NCI-H1105 treated with DMSO at 0.1 percent for 48 hours (cell line): ENCODE data around the gene LNX1.

ENCODE experiments used
- DNase-seq: peaks from one replicate; lab custom pipeline; 2025; lab: John Stamatoyannopoulos, UW

Gene LNX1

DNA sequence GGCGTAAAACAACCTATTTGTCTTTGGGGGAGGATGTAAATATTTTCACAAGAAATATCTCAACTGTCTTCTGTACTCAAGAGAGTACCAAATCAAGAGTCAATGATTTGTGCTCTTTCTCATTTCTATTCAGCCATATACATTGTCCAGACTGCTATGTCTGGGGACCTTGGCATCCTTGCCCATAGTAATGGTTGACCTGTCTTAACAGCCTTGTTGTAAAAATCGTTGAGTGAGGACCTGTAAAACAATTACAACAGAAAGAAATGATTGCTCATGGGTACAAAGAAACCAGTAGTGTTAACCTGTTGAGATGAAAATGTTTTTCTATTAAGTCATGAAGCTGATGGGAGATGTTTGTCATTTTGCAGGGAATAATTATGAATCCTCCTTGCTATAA, 56.6 kb downstream of the LNX1 start:
- no peak for DNase-seq

DNA sequence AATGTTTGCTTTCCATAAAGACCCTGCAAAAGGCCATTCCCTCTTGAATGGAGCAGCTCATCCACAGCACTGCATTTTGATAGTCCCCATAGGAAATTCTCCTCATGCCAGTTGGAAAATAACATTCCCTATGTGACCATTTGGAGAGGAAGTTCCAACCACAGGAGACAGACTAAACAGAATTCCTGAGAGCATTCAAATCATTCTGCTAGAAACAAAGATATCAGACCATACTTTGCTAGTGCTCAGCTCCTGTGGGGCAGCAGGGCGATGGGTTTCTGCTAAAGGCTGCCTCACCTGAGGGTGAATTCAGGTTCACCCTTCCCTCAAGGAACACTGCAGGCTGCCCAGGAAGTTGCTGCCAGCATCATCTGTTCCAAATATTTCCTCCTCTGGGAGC, 58.8 kb downstream of the LNX1 start:
- DNase-seq = no peak

DNA sequence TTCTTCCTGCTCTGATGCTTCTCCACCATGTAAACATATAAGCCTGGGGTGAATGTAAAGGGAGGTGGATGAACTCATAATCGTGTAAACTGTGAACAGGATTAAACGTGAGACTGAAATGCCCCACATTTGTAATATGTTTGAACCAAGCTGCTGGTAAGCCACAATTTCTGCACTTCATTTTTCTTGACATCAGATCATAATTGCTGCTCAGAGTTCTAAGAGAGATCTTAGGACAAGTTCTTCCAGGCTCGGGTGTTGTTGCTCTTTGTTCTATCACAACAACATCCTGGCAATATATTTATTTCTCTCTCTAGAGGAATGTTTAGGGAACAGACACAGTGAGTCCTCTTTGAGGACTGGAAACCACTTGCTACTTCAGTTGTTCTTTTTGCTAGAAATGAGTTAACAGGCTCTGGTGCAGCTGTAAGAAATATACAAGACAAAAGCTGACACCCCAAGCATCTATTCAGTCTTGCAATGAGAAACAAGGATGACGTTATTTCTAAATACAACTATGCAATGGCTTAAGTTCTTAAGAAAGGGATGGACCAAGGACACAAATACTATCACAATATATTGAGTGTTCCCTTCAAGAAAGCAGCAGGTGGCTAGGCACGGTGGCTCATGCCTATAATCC, 59.6 kb downstream of the LNX1 start:
- DNase-seq = no peak

DNA sequence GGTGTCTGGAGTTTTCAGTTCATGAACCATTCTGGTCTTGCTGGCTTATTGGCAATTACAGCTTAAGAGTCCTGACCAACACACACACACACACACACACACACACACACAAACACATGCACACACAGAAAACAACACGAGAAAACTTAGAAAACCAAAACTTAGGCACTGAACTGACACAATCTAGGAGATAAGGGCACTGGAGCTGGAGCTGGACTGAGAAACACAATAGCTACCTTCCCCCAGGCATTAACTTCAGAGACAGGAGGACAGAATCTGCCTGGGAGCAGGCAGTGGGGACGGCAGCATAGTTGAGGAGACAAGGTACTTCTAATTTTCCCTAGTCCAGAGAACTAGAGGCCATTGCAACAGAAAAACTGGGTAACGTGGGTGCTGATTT, 62.3 kb downstream of the LNX1 start:
- DNase-seq = no peak

DNA sequence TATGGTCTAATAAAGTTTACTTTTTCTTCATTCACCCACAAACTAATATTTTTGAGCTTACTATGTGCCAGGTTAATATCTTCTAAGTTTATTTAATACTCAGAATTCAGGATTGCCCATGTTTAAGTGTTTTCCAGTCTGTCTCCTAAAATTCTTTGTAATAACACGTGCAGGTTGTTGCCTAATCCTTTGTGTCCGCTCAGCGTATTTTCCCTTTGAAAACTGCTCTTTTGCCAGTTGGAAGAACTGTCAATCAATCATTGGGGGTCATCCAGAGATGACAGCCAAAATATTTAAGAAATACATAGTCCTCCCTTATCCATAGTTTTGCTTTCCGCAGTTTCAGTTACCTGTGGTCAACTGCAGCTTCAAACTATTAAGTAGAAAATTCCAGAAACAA, 63.4 kb downstream of the LNX1 start:
- DNase-seq = no peak

DNA sequence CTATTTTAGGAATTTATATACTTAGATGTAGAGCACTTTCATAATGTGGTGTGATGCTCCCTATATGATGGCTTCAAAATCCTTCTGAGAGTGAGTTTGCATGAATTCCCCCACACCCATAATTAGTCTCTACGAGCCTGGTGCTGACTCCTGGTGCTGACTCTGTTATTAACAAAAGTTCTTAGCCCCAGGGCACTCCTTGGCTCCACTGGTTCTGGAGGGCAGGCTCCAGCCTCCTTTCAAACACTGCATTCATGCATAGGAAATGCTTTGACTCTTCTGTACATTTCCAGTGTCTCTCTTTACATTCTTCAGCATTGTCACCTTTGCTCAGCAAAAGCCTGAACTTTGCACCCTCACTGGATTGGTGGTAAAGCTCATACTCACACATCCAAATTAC, 64.0 kb downstream of the LNX1 start:
- no peak for DNase-seq

DNA sequence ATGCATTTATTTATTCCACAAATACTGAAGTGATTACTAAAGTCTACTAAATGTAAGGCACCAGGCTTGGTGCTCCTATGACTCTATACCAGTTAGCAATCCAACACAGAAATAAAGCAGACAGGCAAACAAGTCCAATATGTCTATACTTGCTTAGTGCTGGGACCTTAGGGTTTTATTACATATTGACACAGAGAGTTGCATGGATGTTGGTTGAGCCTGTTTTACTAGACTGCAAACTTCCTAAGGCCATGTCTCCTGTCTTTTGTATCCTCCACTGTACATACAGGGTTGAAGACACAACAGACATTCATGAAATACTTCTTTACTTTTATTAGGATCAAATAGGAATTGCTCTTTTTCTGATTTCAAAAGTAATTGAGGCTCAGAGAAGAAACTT, 69.0 kb downstream of the LNX1 start:
- no peak for DNase-seq

DNA sequence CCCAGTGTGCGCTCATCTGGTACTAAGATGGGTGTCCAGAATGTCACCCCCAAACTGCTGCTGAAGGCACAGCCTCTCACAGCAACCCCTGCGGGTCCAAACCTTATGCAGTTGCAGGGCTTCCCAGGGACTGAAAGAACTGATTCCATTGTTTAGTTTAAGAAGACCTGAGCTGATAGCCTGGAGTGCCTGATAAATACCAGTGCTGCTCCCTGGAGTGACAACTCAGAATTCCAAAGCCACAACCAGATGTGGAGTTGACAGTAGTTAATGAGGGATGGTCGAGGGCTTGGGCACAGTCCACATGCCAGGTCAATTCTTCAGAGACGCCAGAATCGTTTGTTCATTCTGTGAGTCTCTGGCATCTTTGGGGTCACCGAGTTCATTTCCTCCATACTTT, 71.2 kb downstream of the LNX1 start:
- DNase-seq = no peak

DNA sequence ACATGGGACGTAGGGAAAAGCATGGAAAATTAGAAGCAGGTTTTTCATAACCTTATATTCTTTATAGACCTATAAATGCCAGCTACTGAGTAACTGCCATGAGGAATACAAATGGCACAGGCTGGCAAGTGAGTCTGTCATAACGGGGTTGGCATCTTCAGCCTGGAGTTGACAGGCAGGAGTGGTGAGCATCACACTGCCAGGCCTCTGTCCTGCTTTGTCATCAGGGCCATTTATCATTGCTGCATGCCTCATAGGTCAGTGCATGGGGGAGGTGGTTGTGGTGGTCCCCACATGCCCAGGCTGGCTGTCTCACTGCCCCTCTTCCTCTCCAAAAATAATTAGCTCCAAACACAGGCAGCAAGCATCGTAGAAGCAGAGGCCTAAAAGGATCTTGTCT, 72.5 kb downstream of the LNX1 start:
- no peak for DNase-seq

DNA sequence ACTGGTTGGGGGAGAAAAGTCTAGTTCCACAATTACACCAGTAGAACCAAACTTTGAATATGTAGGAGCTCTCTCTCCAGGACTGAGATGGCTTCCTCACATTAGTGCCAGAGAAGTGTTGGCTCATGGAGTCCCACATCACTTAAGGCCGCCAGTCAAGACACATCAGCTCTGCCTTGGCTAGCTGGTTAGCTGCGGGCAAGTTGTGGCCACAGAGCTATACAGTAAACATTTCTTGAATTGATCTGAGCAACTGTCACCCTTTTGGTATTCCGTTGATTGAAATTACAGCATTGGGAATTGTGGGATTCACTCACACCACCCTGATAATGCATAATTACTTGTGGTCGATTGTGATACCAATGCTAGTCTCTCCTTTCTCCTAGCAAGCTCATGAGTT, 76.2 kb downstream of the LNX1 start:
- DNase-seq = no peak

DNA sequence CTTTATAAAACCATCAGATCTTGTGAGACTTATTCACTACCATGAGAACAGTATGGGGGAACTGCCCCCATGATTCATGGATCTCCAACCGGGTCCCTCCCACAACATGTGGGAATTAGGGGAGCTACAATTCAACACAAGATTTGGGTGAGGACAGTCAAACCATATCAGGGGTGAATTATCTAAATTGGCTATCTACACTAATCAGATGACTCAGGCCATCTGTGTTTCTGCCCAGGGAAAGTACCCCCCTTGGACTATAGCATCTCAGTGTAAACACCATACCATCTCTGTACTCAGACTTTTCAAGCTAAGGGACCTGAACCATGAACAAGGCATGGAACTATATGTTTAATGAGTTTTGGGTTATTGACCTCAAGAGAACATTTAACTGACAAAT, 76.8 kb downstream of the LNX1 start:
- DNase-seq = no peak

DNA sequence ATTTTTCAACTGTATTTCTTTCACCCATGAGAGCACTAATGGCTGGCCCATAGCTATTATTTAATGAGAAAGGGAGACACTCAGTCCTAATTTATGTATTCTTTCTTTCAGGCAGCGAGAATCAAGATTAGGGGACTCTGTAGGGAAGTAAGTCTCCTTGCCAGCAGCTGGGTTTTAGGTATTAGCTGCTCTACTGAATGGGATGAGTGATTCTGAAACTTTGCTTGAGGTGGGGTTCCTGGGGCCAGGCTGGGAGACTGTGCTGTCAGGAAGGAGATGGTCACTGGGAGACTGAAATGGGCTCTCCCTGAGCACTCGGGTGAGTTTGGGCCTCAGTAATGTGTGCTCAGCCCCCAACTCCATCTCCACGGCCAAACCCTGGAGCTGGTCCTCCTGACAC, 78.7 kb downstream of the LNX1 start:
- no peak for DNase-seq

DNA sequence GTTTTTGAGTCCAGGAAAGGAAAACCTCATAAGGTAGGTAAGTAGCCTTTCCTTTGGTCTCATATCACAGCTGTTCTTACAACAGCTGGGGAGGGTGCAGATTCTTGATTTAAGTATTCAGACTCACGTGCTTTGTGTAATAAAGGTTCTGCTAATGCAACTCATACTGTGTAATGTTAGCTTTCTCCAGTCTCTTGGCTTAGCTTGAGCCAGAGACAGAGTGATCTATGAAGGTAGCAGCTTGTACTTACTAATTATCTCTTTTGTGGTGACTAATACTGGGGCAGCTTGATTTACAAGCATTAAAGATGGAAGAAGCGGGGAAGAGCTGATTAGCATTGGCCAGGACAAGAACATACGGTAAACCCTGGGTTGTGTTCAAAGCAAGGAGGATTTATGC, 80.3 kb downstream of the LNX1 start:
- no peak for DNase-seq

DNA sequence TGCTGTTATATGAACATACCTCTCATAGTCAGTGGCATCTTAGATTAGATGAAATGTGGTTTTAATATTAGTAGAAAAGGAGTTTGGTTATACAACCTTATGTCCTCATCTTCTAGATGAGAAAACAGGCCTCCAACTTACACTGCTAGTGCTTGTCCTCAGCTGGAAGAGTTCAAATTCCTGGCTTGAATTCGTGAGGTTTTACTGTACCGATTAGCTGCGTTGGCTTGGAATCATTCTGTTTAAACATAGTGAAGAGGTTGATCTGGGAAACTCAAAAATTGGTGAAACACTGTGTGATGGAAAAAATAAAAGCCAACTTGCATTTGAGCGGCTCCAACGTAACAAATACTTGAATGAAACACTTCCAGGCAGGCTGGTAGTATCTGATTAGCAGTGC, 81.0 kb downstream of the LNX1 start:
- DNase-seq = no peak

DNA sequence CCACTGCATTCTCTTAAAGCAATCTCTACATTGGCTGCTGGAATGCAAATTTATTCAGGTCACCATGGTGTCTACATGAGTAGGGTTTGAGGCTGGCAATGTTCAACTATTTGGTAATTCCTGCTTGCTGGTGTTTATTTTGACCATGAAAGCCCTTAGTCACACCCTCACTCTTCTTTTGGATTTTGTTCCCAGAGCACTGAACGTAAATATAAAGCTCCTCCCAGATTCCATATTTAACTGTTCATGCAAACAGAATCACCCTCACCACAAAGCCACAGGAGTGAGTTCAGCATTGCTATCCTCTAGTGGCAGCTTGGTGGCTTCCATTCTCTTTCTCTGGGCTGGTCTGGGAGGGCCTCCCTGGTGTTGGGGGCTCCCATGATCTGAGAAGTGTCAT, 82.8 kb downstream of the LNX1 start:
- no peak for DNase-seq

DNA sequence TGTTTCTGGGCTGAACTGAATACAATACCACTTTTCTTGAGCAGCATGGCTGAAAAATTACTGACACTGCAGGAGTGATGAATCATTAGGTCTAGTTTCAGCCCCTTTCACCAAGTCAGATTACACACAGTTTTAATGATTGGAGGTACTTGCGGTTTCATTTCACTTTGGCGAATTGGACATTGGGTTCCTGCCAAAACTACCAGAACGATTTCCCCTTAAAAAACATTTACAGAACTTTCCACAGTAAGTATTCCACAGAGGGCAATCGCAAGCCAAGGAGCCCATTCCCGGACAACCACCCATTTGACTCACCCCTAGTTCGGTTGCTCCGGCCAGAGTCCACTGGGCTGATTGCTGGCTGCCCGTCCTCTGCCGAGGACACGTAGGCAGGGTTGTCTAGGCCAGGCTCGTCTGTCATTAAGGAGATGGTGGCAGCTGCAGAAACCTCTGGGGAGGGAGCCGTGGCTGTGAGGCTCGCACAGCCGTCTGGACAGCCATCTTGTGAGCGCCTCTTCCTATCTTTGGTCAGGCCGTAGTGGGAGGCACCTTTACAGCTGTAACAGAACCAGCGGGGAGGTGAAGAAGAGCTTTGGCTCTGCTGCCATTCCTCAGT, 83.5 kb downstream of the LNX1 start:
- DNase-seq = peak; percentile 66

DNA sequence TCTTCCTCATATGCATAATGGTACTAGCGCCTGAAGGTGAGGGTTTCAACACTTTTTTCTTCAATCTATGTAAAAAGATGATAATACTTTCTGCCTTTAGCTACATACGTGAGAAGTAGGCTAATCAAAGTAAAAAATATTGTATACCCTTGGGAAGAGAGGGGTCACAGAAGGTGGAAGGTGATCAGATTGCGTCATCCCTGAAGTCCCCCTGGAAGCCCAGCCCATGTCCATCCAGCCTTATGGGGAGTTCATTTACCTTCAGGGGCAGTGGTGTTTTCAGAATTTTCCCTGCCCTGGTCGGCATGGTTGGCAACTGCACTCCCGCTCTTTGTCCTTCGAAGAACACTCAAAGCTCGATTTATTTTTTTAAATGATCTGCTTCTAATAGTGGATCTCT, 84.2 kb downstream of the LNX1 start:
- no peak for DNase-seq

DNA sequence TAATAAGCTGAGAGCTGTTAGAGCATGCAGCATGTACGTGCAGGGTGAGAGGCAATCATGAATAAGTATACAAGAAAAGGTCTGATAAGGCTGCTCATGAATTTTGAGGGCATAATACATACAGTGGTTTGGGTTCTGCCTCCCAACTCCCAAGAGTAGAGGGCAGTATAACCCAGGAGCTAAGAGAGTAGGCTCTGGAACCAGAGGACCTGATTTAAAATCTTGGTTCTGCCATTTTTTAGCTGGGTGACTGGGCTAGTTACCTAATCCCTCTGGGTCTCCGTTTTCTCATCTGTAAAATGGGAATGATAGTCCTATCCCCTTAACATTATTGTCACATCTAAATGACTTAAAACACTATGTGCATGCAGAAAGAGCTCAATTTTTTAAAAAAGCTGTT, 85.3 kb downstream of the LNX1 start:
- no peak for DNase-seq

DNA sequence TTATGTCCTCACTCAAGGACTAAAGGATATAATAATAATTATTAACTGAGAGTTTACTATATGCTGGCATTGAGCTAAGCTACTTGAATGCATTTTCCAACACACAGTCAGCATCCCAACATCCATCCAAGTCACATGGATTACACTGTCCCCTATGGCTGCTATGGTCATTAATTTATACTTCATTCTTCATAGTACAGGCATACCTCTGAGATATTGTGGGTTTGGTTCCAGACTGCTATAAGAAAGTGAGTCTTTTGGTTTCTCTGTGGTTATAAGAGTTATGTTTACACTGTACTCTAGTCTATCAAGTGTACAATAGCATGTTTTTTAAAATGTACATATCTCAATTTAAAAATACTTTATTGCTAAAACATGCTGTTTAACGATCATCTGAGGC, 89.2 kb downstream of the LNX1 start:
- DNase-seq = no peak

DNA sequence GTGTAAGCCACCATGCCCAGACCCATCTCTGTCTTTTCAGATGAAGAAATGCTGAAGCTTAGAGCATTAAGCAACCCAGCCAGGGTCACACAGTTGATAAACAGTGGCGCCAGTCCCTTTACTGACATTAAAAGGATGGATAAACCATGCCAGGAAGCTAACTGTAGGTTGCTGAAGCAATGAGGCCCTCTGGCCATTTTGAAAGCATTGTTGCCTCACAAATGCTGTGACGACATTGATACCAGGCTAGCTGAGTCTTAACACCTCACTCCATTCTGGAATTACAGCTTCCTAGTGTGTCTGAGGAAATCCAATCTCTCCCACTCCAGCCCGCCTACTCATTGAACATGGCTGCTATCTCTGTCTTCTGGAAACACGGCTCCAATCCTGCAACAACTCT, 89.7 kb downstream of the LNX1 start:
- DNase-seq = no peak

DNA sequence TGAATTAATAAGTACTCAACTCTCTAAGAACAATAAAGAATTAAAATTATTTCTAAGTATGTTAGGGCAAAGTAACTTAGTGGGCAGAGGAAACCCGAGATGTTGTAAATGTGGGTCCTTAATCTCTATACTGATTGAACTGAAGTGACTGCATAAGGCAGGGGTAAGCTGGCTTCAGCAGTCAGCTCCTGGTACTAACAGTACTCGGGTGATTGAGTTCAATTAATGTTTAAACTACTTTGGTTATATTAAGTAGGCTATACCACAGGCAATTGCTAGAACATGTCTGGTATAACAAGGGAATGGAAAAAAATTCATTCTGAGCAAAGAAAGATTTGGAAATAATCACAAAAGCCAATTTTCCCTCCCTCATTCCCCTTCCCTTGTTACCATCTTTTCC, 90.7 kb downstream of the LNX1 start:
- DNase-seq = no peak

DNA sequence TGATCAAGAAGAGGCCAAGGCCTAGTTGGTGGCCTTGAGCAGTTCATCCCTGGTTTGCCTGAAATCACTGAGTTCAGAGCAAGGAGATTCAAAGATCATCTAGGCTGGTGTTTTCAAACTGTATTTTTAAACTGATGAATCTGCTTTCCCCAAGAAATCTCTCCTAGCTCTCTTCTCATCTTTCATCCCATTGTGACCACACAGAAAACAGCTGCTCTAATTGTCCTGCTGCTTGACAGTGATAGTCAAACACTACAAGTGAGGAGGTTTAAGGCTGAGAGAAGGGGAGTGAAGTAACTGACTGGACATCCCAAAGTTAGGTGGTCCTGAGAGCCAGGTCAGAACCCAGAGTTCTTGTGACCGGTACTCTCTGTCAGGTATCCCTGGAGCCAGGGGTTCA, 91.5 kb downstream of the LNX1 start:
- no peak for DNase-seq

DNA sequence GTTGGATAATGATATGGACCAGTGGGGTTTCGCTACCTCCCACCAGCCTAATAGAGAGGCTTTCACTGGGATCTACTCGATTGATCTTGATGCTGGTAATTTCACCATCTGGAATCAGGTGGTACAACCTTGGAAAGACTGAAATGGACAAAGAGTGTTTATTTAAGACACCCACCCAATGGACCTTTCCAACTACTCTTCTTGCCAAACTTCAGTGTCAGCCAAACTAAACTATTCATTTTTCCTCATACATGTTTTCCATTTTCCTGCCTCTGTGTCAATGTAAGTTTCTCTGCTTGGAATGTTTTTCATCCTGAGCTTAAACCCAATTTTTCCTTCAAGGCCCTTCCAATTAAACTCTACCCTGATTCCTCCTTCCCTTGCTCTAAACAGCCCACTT, 92.6 kb downstream of the LNX1 start:
- DNase-seq = no peak

DNA sequence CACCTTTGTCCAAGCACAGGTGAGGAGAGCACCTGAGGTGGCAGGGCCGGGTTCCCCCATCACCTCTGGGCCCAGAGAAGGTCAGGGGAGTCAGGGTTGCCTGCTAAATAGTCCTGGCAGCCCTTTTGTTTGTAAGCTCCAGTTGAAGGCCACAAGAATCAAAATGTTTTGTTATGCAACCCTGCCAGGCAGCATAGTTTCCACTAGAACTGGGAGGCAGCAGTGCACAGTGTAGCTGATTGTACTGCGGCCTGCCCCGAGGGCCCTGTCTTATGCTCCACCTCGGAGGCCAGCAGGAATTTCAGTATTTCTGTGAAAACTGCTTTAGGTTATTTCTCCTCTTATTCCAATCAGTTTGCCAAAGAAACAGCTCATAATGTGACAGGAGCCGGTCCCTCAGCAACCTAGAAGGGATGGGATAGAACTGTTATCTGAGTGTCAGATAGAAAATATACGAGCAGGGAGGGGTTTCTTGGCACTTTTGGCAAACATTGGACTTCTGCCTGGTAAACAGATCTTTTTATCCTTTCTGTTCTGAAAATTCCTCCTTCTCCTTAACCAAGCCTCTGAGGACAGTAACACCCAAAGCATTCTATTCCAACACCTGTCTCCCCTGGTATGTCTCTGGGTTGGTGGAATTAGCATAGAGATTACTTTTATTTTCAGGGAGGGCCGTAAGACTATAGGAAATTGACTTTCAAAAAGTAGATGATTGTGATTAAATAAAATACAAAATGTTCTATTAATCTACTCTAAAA, 93.6 kb downstream of the LNX1 start:
- DNase-seq = no peak
